HepG2 (cell line): ENCODE measurements around the gene KCNAB1. TPM values are rescaled to one million over a fixed set of nuclear protein-coding genes. Genes with fewer than 3 reads are reported as not detected.

ENCODE experiments used
- ATAC-seq: fragments of 200-7000 bp; cut with Tn5 transposase; 3 replicates; pipeline ENCODE4 v1.9.1; 2020; ENCODE audit warnings: mild to moderate bottlenecking, moderate library complexity
- BruUV-seq: library from RNA; stranded (reverse); fragments of 400-500 nt; replicated peaks from 2 replicates; lab custom pipeline; 2021; lab: Mats Ljungman, UMichigan
- CTCF ChIA-PET: fragments of 300-600 bp; formaldehyde crosslinking; extraction: SDS; loops from one replicate; lab custom pipeline; 2021; ENCODE audit warnings: low total read pairs, inconsistent platforms, low intra/inter-chr PET ratio; lab: Yijun Ruan, JAX
- POLR2A ChIA-PET: fragments of 350-600 bp; sonication (Branson Sonifier 250); formaldehyde crosslinking; loops from one replicate; lab custom pipeline; 2020; ENCODE audit warnings: antibody characterized with exemption, inconsistent platforms; lab: Yijun Ruan, JAX
- DNase-seq: peaks from one replicate; pipeline ENCODE4 v3.0.0-alpha.2; 2015; ENCODE audit warnings: low spot score
- FAIRE-seq: peaks from 3 replicates; lab custom pipeline; 2011; peaks lifted over from hg19 to GRCh38; lab: Jason Lieb, UNC
- H2AFZ ChIP-seq: one replicate; pipeline ENCODE4 v1.6.1; 2011; ENCODE audit warnings: low read length, inconsistent platforms
- H3K27ac ChIP-seq: fragments of 300-600 bp; 3 replicates; pipeline ENCODE4 v1.8.0; 2011; ENCODE audit warnings: mixed run types, mild to moderate bottlenecking, mixed read lengths, low read length, inconsistent platforms; ENCODE audit not compliant: insufficient read depth; ENCODE audit errors: extremely low read length
- H3K27me3 ChIP-seq, 2 experiments: fragments of 200-600 bp in 1 of 2; 2 replicates in 1 of 2; 3 replicates in 1 of 2; pipeline versions ENCODE4 v1.6.0 to v1.8.0; 2011; ENCODE audit warnings: low read length in 2 of 2, mild to moderate bottlenecking in 2 of 2, moderate library complexity in 2 of 2, inconsistent platforms in 1 of 2; ENCODE audit not compliant: insufficient read depth in 2 of 2, control insufficient read depth in 1 of 2
- H3K36me3 ChIP-seq, 2 experiments: fragments of 200-600 bp in 1 of 2; replicated peaks in 1 of 2; 2 replicates in 1 of 2; 3 replicates in 1 of 2; pipeline versions ENCODE4 v1.5.1 to v1.8.0; 2011; ENCODE audit warnings: low read length in 2 of 2, inconsistent platforms in 1 of 2; ENCODE audit not compliant: insufficient read depth in 2 of 2, control insufficient read depth in 1 of 2
- H3K4me1 ChIP-seq: 2 replicates; pipeline ENCODE4 v1.5.1; 2012; ENCODE audit warnings: low read length, inconsistent platforms; ENCODE audit not compliant: insufficient read depth
- H3K4me2 ChIP-seq: 2 replicates; pipeline ENCODE4 v1.6.0; 2011; ENCODE audit warnings: low read depth, low read length, inconsistent platforms
- H3K4me3 ChIP-seq, 3 experiments: fragments of 200-600 bp in 1 of 3; sonication (generic), shearing (Covaris generic) in 1 of 3; replicated peaks in 1 of 3; 2 replicates each; pipeline ENCODE4 v1.5.1; 2011 to 2016; ENCODE audit warnings: low read length in 3 of 3, inconsistent platforms in 2 of 3, low read depth in 2 of 3, mild to moderate bottlenecking in 2 of 3, control low read depth in 1 of 3, mixed read lengths in 1 of 3; ENCODE audit not compliant: insufficient read depth in 1 of 3
- H3K79me2 ChIP-seq: one replicate; pipeline ENCODE4 v1.6.1; 2011; ENCODE audit warnings: low read length, inconsistent platforms; ENCODE audit not compliant: insufficient read depth
- H3K9ac ChIP-seq: 2 replicates; pipeline ENCODE4 v1.6.0; 2011; ENCODE audit warnings: mild to moderate bottlenecking, low read depth, low read length, inconsistent platforms; ENCODE audit not compliant: insufficient read depth
- H3K9me3 ChIP-seq: 2 replicates; pipeline ENCODE4 v1.5.1; 2012; ENCODE audit warnings: mild to moderate bottlenecking, low read length
- H4K20me1 ChIP-seq: 2 replicates; pipeline ENCODE4 v1.6.0; 2011; ENCODE audit warnings: inconsistent platforms, mild to moderate bottlenecking, low read length, moderate library complexity; ENCODE audit not compliant: insufficient read depth
- CREB3 ChIP-seq: sonication (generic); formaldehyde crosslinking; IDR thresholded peaks from 2 replicates; pipeline ENCODE4 v1.5.0; 2020; ENCODE audit warnings: missing genetic modification reagents
- DR1 ChIP-seq: sonication (generic); formaldehyde crosslinking; IDR thresholded peaks from 2 replicates; pipeline ENCODE4 v1.8.0; 2021; ENCODE audit warnings: mild to moderate bottlenecking, missing genetic modification reagents, inconsistent platforms
- DRAP1 ChIP-seq: IDR thresholded peaks from 2 replicates; pipeline ENCODE4 v1.6.1; 2016; ENCODE audit warnings: missing genetic modification reagents, missing compliant biosample characterization
- GABPB1 ChIP-seq: IDR thresholded peaks from 2 replicates; pipeline ENCODE4 v1.6.1; 2016; ENCODE audit warnings: mild to moderate bottlenecking, missing genetic modification reagents, moderate library complexity, missing compliant biosample characterization
- GPN1 ChIP-seq: sonication (generic); formaldehyde crosslinking; IDR thresholded peaks from 2 replicates; pipeline ENCODE4 v1.5.1; 2020; ENCODE audit warnings: missing genetic modification reagents, borderline replicate concordance
- KAT7 ChIP-seq: IDR thresholded peaks from 2 replicates; pipeline ENCODE4 v1.6.1; 2018; ENCODE audit warnings: borderline replicate concordance, missing compliant biosample characterization
- KLF11 ChIP-seq: IDR thresholded peaks from 2 replicates; pipeline ENCODE4 v1.6.1; 2016; ENCODE audit warnings: missing compliant biosample characterization
- MBD4 ChIP-seq: IDR thresholded peaks from 2 replicates; pipeline ENCODE4 v1.6.1; 2012; ENCODE audit warnings: low read length, inconsistent platforms, borderline replicate concordance
- MEIS2 ChIP-seq: sonication (generic); formaldehyde crosslinking; IDR thresholded peaks from 2 replicates; pipeline ENCODE4 v1.9.0; 2021; ENCODE audit warnings: mild to moderate bottlenecking, missing genetic modification reagents
- NRL ChIP-seq: sonication (generic); formaldehyde crosslinking; IDR thresholded peaks from 2 replicates; pipeline ENCODE4 v1.5.0; 2020; ENCODE audit warnings: missing genetic modification reagents, mild to moderate bottlenecking, moderate library complexity, borderline replicate concordance
- ZBTB38 ChIP-seq: sonication (generic); formaldehyde crosslinking; IDR thresholded peaks from 2 replicates; pipeline ENCODE4 v1.5.1; 2020; ENCODE audit warnings: mild to moderate bottlenecking, missing genetic modification reagents
- ZNF124 ChIP-seq: sonication (generic); formaldehyde crosslinking; IDR thresholded peaks from 2 replicates; pipeline ENCODE4 v1.4.0; 2020; ENCODE audit warnings: missing genetic modification reagents
- ZNF296 ChIP-seq: sonication (generic); formaldehyde crosslinking; conservative IDR thresholded peaks from 2 replicates; pipeline ENCODE4 v1.5.0; 2020; ENCODE audit warnings: mild to moderate bottlenecking, missing genetic modification reagents
- ZNF446 ChIP-seq: sonication (generic); formaldehyde crosslinking; IDR thresholded peaks from 2 replicates; pipeline ENCODE4 v1.5.0; 2020; ENCODE audit warnings: mild to moderate bottlenecking, missing genetic modification reagents
- WGBS: methylation state at CpG from one replicate; pipeline ENCODE4 v1.1.6; 2017; ENCODE audit warnings: low lambda C conversion rate; 5-methylcytosine and 5-hydroxymethylcytosine counted together
- in situ Hi-C: cut with HindIII; loops from 2 replicates; pipeline ENCODE4 v1.10.0; 2017; ENCODE audit warnings: low pct_unique_long_range_greater_than_20kb; ENCODE audit not compliant: extremely low pct_ligation_motif_present
- intact Hi-C: fragments of 100-400 bp; cut with micrococcal nuclease; formaldehyde crosslinking; loops from one replicate; pipeline ENCODE4 v1.10.0; 2022; ENCODE audit not compliant: unreplicated experiment
- polyA plus RNA-seq, 8 experiments: library from polyadenylated mRNA; depleted of rRNA in 3 of 8; stranded (reverse) in 7 of 8; unstranded in 1 of 8; fragments of >200 nt; fragmentation: Illumina TruSeq in 4 of 8; extraction: Trizol in 4 of 8; gene quantifications; 2 replicates each; pipeline versions ENCODE4 v1.2.1 to v1.2.3, GENCODE V29; 2011 to 2016; ENCODE audit warnings: low read depth in 4 of 8, missing spikeins in 1 of 8, mixed read lengths in 1 of 8; ENCODE audit not compliant: insufficient read depth in 1 of 8
- total RNA-seq, 5 experiments: library from RNA; depleted of rRNA; stranded (reverse); fragments of >200 nt; fragmentation: Illumina TruSeq; extraction: Trizol; gene quantifications; 2 replicates each; pipeline ENCODE4 v1.2.3, GENCODE V29; 2016; ENCODE audit warnings: low read depth in 1 of 5
- TF ChIP-seq, protein P1 (sequence below): sonication (generic); formaldehyde crosslinking; IDR thresholded peaks from 2 replicates; pipeline ENCODE4 v1.8.0; 2023; ENCODE audit warnings: mild to moderate bottlenecking, missing genetic modification reagents
- TF ChIP-seq, protein P2 (sequence below): sonication (generic); formaldehyde crosslinking; IDR thresholded peaks from 2 replicates; pipeline ENCODE4 v1.4.0; 2020; ENCODE audit warnings: missing genetic modification reagents, borderline replicate concordance

KCNAB1 gene
- total and polyA plus RNA-seq, 2 of the 13 experiments (the other 11 are each of a cell fraction or from before 2014, with no cell fraction given) = not detected

GRCh38 chr3:156491192-156491591, 370.8 kb downstream of the KCNAB1 start:
- intact Hi-C loops (no loop called here), in situ Hi-C loops (no loop called here)
- Histone ChIP-seq H3K4me2 (no peak overlapping the region), H3K4me1 (no peaks in the 10 kb centered on the region), H3K27me3 (no peaks in the 10 kb centered on the region), H3K27ac (no peak overlapping the region), H3K79me2 (no peaks in the 10 kb centered on the region), H3K9ac (no peak overlapping the region), H3K9me3 (no peaks in the 10 kb centered on the region), H3K36me3 (no peaks in the 10 kb centered on the region), H2AFZ (no peak overlapping the region), H3K4me3 (no peak overlapping the region), H4K20me1 (no peaks in the 10 kb centered on the region)
- FAIRE-seq = no peak
- CTCF ChIA-PET = no interaction called here
- no peak for DNase-seq
- WGBS = 4% methylated on average over 3 of the region's 3 CpGs
- BruUV-seq = no TSS peak
- ATAC-seq = no peak
- POLR2A ChIA-PET = no interaction called here
- no peak for TF ChIP-seq KAT7 (CRISPR knock-in tag)
- no peak for TF ChIP-seq ZBTB38 (CRISPR knock-in tag)
- TF ChIP-seq, protein P1, sequence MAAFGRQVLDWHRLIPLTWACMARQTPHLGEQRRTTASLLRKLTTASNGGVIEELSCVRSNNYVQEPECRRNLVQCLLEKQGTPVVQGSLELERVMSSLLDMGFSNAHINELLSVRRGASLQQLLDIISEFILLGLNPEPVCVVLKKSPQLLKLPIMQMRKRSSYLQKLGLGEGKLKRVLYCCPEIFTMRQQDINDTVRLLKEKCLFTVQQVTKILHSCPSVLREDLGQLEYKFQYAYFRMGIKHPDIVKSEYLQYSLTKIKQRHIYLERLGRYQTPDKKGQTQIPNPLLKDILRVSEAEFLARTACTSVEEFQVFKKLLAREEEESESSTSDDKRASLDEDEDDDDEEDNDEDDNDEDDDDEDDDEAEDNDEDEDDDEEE (CRISPR knock-in tag) = no peak
- TF ChIP-seq MEIS2 (CRISPR knock-in tag) = no peak
- no peak for TF ChIP-seq MBD4
- no peak for TF ChIP-seq DR1 (CRISPR knock-in tag)
- TF ChIP-seq ZNF446 (CRISPR knock-in tag) = no peak
- TF ChIP-seq GABPB1 (CRISPR knock-in tag) = no peak
- TF ChIP-seq GPN1 = no peak
- TF ChIP-seq KLF11 (CRISPR knock-in tag) = no peak
- no peak for TF ChIP-seq DRAP1 (CRISPR knock-in tag)
- no peak for TF ChIP-seq CREB3 (CRISPR knock-in tag)
- no peak for TF ChIP-seq ZNF296 (CRISPR knock-in tag)
- TF ChIP-seq, protein P2, sequence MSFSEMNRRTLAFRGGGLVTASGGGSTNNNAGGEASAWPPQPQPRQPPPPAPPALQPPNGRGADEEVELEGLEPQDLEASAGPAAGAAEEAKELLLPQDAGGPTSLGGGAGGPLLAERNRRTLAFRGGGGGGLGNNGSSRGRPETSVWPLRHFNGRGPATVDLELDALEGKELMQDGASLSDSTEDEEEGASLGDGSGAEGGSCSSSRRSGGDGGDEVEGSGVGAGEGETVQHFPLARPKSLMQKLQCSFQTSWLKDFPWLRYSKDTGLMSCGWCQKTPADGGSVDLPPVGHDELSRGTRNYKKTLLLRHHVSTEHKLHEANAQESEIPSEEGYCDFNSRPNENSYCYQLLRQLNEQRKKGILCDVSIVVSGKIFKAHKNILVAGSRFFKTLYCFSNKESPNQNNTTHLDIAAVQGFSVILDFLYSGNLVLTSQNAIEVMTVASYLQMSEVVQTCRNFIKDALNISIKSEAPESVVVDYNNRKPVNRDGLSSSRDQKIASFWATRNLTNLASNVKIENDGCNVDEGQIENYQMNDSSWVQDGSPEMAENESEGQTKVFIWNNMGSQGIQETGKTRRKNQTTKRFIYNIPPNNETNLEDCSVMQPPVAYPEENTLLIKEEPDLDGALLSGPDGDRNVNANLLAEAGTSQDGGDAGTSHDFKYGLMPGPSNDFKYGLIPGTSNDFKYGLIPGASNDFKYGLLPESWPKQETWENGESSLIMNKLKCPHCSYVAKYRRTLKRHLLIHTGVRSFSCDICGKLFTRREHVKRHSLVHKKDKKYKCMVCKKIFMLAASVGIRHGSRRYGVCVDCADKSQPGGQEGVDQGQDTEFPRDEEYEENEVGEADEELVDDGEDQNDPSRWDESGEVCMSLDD (CRISPR knock-in tag) = no peak
- TF ChIP-seq ZNF124 = no peak
- TF ChIP-seq NRL (CRISPR knock-in tag) = no peak
